Prostate gland (tissue), 2 donors: Measurements from ENCODE around the gene KLF15. TPM values are rescaled to one million over a fixed set of nuclear protein-coding genes. Genes with fewer than 3 reads are reported as not detected.

Experiments
- DNase-seq: peaks from one replicate; pipeline ENCODE4 v3.0.0-alpha.2; 2019; ENCODE audit warnings: low spot score
- H3K27ac ChIP-seq, 2 donors: fragments of 200-600 bp; sonication (generic); 2 replicates each; pipeline ENCODE4 v1.5.1; 2017 to 2019
- H3K27me3 ChIP-seq: fragments of 200-600 bp; sonication (generic); replicated peaks from 2 replicates; pipeline ENCODE4 v1.5.1; 2019; ENCODE audit not compliant: insufficient read depth
- H3K36me3 ChIP-seq, 2 donors: fragments of 200-600 bp; sonication (generic); 1 replicate in 1 of 2; 2 replicates in 1 of 2; pipeline versions ENCODE4 v1.5.1 to v1.8.1; 2017 to 2019
- H3K4me1 ChIP-seq: fragments of 200-600 bp; sonication (generic); replicated peaks from 2 replicates; pipeline ENCODE4 v1.5.1; 2019
- H3K4me3 ChIP-seq, 2 donors: fragments of 200-600 bp; sonication (generic); 2 replicates each; pipeline ENCODE4 v1.5.1; 2017 to 2019
- H3K9me3 ChIP-seq: fragments of 200-600 bp; sonication (generic); 2 replicates; pipeline ENCODE4 v1.5.1; 2017
- POLR2A ChIP-seq: fragments of 450-650 bp; IDR thresholded peaks from one replicate; pipeline ENCODE4 v1.6.1; 2016; ENCODE audit warnings: antibody characterized with exemption, mild to moderate bottlenecking
- POLR2AphosphoS5 ChIP-seq: sonication (generic); formaldehyde crosslinking; IDR thresholded peaks from one replicate; pipeline ENCODE4 v1.6.1; 2017; ENCODE audit warnings: antibody characterized with exemption
- WGBS: methylation state at CpG from one replicate; pipeline ENCODE4 v1.1.5; 2018; 5-methylcytosine and 5-hydroxymethylcytosine counted together
- intact Hi-C: fragments of 100-400 bp; cut with DNase I; formaldehyde crosslinking; loops from one replicate; pipeline ENCODE4 v1.14.2; 2022
- total RNA-seq, 2 donors: library from RNA; depleted of rRNA; stranded (reverse); fragments of >200 nt; gene quantifications; one replicate each; pipeline ENCODE4 v1.1.0, GENCODE V29; 2016
- TF ChIP-seq, protein P1 (sequence below), 4 experiments: fragments of 200-600 bp in 2 of 4; fragments of 450-650 bp in 2 of 4; sonication (generic) in 2 of 4; IDR thresholded peaks; 1 replicate in 3 of 4; 2 replicates in 1 of 4; pipeline ENCODE4 v1.5.1; 2016 to 2019; ENCODE audit warnings: antibody characterized with exemption in 4 of 4, mild to moderate bottlenecking in 2 of 4, moderate library complexity in 2 of 4

Gene KLF15
- total RNA-seq, 2 donors from 2014 or later = 52.7 to 72.6 TPM

DNA sequence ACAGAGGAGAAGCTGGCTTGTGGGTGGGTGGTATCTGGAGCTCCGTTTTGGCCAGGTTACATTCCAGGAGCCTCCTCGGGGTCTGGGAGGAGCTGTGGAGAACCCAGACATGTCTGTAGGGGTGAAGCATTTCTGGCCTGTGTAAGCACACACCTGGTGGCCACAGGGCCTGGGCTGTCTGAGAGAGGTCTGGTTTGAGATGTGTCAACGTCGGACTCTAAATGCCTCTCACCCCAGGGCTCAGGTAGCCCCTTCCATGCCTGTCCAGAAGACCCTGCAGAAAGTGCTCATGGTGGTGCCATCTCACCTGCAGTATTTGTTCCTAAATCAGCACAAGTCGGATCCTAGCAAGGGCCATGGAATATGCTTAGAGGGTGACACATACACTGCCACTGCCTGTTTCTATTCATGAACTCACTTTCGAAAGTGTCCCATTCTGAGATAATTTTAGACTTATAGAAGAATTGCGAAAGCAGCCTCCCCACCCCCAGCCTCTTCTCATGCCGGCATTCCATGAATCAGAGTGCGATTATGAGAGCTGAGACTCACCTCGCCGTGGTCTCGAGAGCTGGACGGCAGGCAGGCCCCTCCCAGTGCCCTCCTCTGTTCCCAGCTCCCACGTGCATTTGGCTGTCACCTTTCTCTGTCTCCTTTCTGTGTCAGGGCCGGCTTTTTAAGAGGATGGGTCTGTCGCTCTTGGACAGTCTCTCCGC lies 63.7 kb downstream of the KLF15 start:
- no peak overlapping the region for H3K4me3 ChIP-seq
- no peak overlapping the region for H3K27ac ChIP-seq
- no peak for DNase-seq
- no peaks in the 10 kb centered on the region for H3K9me3 ChIP-seq
- H3K36me3 ChIP-seq = no peaks in the 10 kb centered on the region
- H3K4me1 ChIP-seq = no peaks in the 10 kb centered on the region
- no peaks in the 10 kb centered on the region for H3K27me3 ChIP-seq
- 81% methylated on average over 17 of the region's 17 CpGs for WGBS
- TF ChIP-seq POLR2AphosphoS5 = no peak
- TF ChIP-seq, protein P1, sequence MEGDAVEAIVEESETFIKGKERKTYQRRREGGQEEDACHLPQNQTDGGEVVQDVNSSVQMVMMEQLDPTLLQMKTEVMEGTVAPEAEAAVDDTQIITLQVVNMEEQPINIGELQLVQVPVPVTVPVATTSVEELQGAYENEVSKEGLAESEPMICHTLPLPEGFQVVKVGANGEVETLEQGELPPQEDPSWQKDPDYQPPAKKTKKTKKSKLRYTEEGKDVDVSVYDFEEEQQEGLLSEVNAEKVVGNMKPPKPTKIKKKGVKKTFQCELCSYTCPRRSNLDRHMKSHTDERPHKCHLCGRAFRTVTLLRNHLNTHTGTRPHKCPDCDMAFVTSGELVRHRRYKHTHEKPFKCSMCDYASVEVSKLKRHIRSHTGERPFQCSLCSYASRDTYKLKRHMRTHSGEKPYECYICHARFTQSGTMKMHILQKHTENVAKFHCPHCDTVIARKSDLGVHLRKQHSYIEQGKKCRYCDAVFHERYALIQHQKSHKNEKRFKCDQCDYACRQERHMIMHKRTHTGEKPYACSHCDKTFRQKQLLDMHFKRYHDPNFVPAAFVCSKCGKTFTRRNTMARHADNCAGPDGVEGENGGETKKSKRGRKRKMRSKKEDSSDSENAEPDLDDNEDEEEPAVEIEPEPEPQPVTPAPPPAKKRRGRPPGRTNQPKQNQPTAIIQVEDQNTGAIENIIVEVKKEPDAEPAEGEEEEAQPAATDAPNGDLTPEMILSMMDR (IDR thresholded peaks at IDR 0.05) = no peak
- no peak for TF ChIP-seq POLR2A
- intact Hi-C loops = no loop called here

Other genes starting within 250 kb of the KLF15 start
- gene ALDH1L1, start 176.8 kb downstream of the KLF15 start, total RNA-seq = 10 to 100 TPM; 19.6 to 57.3 TPM
- gene CFAP100, start 37.5 kb upstream of the KLF15 start, total RNA-seq = 1 to 10 TPM in 1 of 2 donors, not detected in 1; 2.3 TPM
- 10 to 100 TPM; 47.7 to 87.0 TPM for gene ZXDC, start 118.5 kb upstream of the KLF15 start, total RNA-seq
- gene UROC1, start 160.4 kb upstream of the KLF15 start, total RNA-seq = under 1 TPM in 1 of 2 donors, not detected in 1; 0.17 TPM
- 1 to 10 TPM in 1 of 2 donors, not detected in 1; 6.9 TPM for gene CHST13, start 166.7 kb upstream of the KLF15 start, total RNA-seq
- 1 to 10 TPM in 1 of 2 donors, not detected in 1; 4.9 TPM for gene C3orf22, start 201.5 kb upstream of the KLF15 start, total RNA-seq